ENCODE results near the gene DYNC2I2. TPM values are rescaled to one million over a fixed set of nuclear protein-coding genes. Genes with fewer than 3 reads are reported as not detected.

Gene DYNC2I2
- total RNA-seq, 1 experiment from 2014 or later, result 71.1 TPM

DNA sequence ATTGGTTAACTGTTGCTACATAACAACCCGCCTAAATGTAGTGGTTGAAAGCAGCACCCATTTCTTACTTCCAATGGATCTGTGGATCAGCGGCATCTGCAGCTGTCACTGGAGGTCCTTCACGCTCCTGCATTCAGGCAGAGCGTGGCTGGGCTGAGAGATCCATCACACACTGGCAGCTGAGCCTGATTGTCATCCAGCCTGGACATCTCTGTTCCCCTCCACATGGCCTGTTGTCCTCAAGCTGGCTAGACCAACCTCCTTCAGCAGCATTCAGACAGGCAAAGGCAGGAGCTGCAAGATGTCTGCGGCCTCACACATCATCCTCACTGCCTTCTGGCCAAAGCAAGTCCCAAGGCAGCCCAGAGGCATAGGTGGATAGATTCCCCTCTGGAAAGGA, 36.9 kb downstream of the DYNC2I2 start:
- Mint-ChIP-seq H3K27ac (no peak overlapping the region), H3K9me3 (no peaks in the 10 kb centered on the region), H3K4me3 (no peak overlapping the region), H3K4me1 (no peaks in the 10 kb centered on the region), H3K27me3 (ENCODE audit: low read depth) (no peaks in the 10 kb centered on the region), H3K36me3 (peaks cover 73% of the 10 kb centered on the region)
- no peak for TF ChIP-seq SMAD3 (CRISPR knock-in tag; IDR thresholded peaks at IDR 0.05; ENCODE audit: borderline replicate concordance)
- no peak for TF ChIP-seq ZNF219 (CRISPR knock-in tag; IDR thresholded peaks at IDR 0.05; ENCODE audit: borderline replicate concordance)
- TF ChIP-seq ZNF317 (CRISPR knock-in tag; IDR thresholded peaks at IDR 0.05; ENCODE audit: borderline replicate concordance, low read depth), result no peak
- TF ChIP-seq, protein P1, sequence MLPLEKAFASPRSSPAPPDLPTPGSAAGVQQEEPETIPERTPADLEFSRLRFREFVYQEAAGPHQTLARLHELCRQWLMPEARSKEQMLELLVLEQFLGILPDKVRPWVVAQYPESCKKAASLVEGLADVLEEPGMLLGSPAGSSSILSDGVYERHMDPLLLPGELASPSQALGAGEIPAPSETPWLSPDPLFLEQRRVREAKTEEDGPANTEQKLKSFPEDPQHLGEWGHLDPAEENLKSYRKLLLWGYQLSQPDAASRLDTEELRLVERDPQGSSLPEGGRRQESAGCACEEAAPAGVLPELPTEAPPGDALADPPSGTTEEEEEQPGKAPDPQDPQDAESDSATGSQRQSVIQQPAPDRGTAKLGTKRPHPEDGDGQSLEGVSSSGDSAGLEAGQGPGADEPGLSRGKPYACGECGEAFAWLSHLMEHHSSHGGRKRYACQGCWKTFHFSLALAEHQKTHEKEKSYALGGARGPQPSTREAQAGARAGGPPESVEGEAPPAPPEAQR (CRISPR knock-in tag; IDR thresholded peaks at IDR 0.05), result no peak
- no peak for TF ChIP-seq ZBTB21 (CRISPR knock-in tag; IDR thresholded peaks at IDR 0.05; ENCODE audit: borderline replicate concordance)
- TF ChIP-seq MXD4 (CRISPR knock-in tag; IDR thresholded peaks at IDR 0.05; ENCODE audit: borderline replicate concordance), result no peak
- TF ChIP-seq, protein P2, sequence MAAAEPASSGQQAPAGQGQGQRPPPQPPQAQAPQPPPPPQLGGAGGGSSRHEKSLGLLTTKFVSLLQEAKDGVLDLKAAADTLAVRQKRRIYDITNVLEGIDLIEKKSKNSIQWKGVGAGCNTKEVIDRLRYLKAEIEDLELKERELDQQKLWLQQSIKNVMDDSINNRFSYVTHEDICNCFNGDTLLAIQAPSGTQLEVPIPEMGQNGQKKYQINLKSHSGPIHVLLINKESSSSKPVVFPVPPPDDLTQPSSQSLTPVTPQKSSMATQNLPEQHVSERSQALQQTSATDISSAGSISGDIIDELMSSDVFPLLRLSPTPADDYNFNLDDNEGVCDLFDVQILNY (CRISPR knock-in tag; IDR thresholded peaks at IDR 0.05), result no peak
- DNase-seq (ENCODE audit: low spot score), result no peak
- ChIA-PET CTCF (no interaction called here), POLR2A (no interaction called here)
- ATAC-seq, result no peak

DNA sequence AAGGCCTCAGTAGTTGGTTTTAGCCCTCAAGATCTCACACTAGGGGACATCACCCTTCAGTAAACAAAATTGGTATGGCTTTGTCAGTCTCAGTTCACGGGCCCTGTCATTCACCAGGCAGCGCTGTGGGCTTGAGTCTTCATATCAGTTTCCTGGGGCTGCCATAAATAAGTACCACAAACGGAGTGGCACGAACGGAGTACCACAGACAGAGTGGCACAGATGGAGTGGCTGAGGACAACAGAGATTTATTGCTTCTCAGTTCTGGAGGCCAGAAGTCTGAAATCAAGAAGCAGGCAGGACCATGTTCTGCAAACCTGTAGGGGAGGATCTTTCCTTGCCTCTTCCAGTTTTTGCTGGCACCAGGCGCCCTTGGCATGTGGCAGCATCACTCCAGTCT, 37.5 kb downstream of the DYNC2I2 start:
- TF ChIP-seq IRF2 (CRISPR knock-in tag; IDR thresholded peaks at IDR 0.05; ENCODE audit: borderline replicate concordance, low read depth), result no peak
- TF ChIP-seq ZNF138 (CRISPR knock-in tag; conservative IDR thresholded peaks at IDR 0.05), result no peak
- no peak for TF ChIP-seq SP1 (CRISPR knock-in tag; conservative IDR thresholded peaks at IDR 0.05)
- ChIA-PET CTCF (no interaction called here), POLR2A (no interaction called here)
- no peak overlapping the region for H3K4me3 Mint-ChIP-seq
- H3K36me3 Mint-ChIP-seq, result peaks cover 72% of the 10 kb centered on the region
- no peaks in the 10 kb centered on the region for H3K4me1 Mint-ChIP-seq
- DNase-seq (ENCODE audit: low spot score), result no peak
- H3K27me3 Mint-ChIP-seq (ENCODE audit: low read depth), result no peaks in the 10 kb centered on the region
- no peak overlapping the region for H3K27ac Mint-ChIP-seq
- H3K9me3 Mint-ChIP-seq, result no peaks in the 10 kb centered on the region
- ATAC-seq, result no peak

DNA sequence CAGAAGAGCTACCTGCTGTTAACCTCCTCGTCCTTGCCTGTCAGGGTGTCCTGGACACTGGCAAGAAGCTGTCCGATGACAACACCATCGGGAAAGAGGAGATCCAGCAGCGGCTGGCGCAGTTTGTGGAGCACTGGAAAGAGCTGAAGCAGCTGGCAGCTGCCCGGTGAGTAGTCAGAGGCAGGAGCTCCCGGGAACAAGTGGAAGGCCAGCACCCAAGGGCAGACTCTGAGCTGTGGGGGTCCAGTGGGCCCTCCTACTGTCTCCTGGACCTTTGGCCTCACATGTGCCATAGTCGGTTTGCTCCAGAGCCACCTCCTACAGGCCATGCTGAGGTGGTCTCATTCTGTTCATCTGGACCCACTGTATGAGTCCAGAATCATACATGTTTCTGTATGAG, 38.7 kb downstream of the DYNC2I2 start:
- ChIA-PET POLR2A (no interaction called here), CTCF (no interaction called here)
- Mint-ChIP-seq H3K4me1 (no peaks in the 10 kb centered on the region), H3K36me3 (peaks cover 81% of the 10 kb centered on the region), H3K9me3 (no peaks in the 10 kb centered on the region), H3K27me3 (ENCODE audit: low read depth) (no peaks in the 10 kb centered on the region), H3K4me3 (no peak overlapping the region), H3K27ac (no peak overlapping the region)
- no peak for DNase-seq (ENCODE audit: low spot score)
- no peak for ATAC-seq
- TF ChIP-seq, protein P3, sequence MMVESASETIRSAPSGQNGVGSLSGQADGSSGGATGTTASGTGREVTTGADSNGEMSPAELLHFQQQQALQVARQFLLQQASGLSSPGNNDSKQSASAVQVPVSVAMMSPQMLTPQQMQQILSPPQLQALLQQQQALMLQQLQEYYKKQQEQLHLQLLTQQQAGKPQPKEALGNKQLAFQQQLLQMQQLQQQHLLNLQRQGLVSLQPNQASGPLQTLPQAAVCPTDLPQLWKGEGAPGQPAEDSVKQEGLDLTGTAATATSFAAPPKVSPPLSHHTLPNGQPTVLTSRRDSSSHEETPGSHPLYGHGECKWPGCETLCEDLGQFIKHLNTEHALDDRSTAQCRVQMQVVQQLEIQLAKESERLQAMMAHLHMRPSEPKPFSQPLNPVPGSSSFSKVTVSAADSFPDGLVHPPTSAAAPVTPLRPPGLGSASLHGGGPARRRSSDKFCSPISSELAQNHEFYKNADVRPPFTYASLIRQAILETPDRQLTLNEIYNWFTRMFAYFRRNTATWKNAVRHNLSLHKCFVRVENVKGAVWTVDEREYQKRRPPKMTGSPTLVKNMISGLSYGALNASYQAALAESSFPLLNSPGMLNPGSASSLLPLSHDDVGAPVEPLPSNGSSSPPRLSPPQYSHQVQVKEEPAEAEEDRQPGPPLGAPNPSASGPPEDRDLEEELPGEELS (CRISPR knock-in tag; IDR thresholded peaks at IDR 0.05), result no peak
- TF ChIP-seq, protein P4, sequence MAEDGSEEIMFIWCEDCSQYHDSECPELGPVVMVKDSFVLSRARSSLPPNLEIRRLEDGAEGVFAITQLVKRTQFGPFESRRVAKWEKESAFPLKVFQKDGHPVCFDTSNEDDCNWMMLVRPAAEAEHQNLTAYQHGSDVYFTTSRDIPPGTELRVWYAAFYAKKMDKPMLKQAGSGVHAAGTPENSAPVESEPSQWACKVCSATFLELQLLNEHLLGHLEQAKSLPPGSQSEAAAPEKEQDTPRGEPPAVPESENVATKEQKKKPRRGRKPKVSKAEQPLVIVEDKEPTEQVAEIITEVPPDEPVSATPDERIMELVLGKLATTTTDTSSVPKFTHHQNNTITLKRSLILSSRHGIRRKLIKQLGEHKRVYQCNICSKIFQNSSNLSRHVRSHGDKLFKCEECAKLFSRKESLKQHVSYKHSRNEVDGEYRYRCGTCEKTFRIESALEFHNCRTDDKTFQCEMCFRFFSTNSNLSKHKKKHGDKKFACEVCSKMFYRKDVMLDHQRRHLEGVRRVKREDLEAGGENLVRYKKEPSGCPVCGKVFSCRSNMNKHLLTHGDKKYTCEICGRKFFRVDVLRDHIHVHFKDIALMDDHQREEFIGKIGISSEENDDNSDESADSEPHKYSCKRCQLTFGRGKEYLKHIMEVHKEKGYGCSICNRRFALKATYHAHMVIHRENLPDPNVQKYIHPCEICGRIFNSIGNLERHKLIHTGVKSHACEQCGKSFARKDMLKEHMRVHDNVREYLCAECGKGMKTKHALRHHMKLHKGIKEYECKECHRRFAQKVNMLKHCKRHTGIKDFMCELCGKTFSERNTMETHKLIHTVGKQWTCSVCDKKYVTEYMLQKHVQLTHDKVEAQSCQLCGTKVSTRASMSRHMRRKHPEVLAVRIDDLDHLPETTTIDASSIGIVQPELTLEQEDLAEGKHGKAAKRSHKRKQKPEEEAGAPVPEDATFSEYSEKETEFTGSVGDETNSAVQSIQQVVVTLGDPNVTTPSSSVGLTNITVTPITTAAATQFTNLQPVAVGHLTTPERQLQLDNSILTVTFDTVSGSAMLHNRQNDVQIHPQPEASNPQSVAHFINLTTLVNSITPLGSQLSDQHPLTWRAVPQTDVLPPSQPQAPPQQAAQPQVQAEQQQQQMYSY (CRISPR knock-in tag; IDR thresholded peaks at IDR 0.05), result no peak
- TF ChIP-seq, protein P5, sequence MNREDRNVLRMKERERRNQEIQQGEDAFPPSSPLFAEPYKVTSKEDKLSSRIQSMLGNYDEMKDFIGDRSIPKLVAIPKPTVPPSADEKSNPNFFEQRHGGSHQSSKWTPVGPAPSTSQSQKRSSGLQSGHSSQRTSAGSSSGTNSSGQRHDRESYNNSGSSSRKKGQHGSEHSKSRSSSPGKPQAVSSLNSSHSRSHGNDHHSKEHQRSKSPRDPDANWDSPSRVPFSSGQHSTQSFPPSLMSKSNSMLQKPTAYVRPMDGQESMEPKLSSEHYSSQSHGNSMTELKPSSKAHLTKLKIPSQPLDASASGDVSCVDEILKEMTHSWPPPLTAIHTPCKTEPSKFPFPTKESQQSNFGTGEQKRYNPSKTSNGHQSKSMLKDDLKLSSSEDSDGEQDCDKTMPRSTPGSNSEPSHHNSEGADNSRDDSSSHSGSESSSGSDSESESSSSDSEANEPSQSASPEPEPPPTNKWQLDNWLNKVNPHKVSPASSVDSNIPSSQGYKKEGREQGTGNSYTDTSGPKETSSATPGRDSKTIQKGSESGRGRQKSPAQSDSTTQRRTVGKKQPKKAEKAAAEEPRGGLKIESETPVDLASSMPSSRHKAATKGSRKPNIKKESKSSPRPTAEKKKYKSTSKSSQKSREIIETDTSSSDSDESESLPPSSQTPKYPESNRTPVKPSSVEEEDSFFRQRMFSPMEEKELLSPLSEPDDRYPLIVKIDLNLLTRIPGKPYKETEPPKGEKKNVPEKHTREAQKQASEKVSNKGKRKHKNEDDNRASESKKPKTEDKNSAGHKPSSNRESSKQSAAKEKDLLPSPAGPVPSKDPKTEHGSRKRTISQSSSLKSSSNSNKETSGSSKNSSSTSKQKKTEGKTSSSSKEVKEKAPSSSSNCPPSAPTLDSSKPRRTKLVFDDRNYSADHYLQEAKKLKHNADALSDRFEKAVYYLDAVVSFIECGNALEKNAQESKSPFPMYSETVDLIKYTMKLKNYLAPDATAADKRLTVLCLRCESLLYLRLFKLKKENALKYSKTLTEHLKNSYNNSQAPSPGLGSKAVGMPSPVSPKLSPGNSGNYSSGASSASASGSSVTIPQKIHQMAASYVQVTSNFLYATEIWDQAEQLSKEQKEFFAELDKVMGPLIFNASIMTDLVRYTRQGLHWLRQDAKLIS (CRISPR knock-in tag; IDR thresholded peaks at IDR 0.05; ENCODE audit: borderline replicate concordance), result no peak

Data from WTC11 (cell line).